Left forelimb (tissue), 1 donor: Measurements from ENCODE around the gene CHAF1A.

Experiments used
- DNase-seq: peaks from one replicate; pipeline ENCODE4 v3.0.0-alpha.2; 2018; ENCODE audit warnings: low spot score

CHAF1A gene

DNA sequence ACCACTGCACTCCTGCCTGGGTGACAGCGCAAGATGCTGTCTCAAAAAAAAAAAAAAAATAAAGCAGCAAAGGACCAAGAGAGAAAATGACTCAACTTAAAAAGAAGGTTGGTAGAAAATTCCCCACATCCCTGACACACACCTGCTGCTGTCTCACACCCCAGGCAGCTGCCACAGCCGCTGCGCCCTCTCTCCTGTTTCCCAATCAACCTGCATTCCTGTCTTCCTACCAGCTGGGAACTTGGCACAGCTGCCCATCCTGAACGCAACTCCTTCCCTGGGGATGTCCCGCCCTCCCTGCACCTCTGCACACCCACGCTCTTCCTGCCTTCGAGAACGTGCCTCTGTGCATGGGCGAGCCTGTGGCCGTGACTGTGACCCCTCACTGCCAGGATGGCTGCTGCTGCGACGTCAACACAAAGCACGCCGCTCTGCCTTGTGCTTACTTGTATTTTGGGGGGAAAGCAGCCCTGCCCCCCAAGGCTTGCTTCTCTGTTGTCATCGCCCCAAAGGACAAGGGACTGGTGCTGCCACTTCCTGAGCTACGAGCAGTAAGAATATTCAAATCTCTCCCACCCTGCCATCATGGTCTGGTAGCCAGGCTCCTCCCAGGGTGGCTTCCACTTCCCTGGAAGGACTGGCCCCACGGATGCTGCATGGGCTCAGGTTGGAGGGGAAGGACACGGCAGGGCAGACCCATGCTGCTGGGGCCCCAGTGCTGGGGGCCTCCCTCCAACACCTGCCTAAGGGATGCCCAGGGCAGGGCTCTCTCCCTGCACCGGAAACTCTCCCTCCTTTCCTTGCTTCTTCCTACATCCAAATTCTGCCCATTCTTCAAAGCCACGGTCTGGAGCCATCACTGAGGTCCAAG, 22.8 kb upstream of the CHAF1A start:
- DNase-seq: no peak

DNA sequence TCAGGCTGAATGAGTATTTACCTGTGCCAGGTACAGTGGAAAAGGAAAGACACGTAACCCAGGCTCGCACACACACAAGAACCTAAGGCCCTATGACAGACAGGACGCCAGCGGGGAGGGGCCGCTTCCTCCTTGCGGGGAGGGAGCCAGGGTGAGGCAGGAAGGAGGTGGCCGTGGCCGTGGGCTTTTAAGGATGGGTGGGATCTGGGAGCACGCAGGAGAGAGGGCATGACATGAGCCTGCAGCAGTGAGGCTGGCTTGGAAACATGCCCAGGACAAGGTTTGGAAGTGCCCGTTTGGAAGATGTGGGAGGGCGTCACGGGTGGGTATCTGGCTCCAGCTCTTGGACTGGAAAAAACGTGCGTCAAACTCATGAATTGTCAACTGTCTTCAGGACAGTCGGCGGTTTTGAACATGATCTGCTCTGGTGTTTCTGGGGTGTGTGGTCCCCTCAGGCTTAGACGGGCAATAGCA, 22.1 kb upstream of the CHAF1A start:
- no peak for DNase-seq

DNA sequence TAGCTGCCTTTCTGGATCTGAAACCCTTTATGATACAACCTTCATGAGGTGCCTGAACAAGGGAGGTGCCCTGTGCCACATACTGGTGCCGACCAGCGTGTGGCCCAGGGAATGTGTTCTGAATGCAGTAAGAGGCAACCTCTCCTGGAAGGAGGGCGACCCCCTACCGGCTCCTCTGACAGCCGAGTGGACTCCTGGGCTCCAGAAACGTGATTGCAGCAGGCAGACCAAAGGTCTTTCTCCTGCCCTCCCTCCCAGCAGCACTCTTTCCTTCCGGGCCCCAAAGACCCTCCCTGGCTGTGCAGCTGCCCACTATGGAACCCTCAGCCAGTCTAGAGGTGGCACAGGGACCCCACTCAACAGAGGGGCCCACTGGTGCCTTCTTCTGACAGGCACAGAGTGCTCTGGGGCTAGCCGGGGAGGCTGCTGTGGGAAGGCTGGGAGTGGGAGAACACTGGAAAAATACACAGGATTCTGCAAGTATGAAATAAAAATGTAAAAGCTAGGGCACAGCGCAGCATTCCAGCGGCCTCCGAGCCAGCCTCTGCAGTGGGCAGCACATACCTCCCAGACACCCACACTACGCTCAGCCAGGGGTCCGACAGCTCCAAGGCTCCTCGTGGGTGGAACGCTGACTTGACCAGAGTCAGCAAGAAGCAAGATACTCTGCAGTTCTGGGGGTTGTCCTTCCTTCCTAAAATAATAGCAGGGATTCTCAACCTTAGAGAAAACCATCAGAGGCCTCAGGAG, 17.0 kb upstream of the CHAF1A start:
- DNase-seq: peak; percentile 56

DNA sequence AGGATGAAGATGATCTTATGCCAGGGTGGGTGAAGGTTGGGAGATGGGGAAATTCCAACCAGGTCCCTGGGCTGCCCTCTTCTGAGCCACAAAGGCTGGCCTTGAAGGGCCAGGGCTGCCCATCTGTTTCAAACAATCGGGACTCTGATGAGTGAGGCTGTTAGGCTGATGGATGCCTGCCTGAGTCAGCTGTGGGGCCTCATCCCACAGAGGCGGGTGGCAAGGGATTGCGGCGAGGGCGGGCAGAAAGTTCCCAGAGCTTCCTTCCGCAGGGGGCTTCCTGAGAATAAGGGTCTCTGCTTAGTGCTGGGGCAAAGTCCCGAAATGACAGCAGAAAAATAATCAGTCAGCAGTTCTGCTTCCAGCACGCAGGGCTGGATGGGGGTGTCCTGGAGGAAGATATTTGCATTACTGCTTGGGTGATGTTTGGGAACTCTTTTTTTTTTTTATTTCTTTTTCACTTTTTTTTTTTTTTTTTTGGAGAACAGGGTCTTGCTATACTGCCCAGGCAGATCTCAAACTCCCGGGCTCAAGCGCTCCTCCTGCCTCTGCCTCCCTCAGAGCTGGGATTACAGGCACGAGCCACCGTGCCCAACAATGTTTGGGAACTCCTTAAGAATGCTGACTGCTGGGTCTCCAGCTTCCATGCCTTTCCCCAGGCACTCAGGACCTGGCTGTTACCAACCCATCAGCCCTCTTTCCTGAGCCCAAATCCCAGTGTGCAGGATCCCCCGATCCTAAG, 16.2 kb upstream of the CHAF1A start:
- DNase-seq: peak; percentile 57

DNA sequence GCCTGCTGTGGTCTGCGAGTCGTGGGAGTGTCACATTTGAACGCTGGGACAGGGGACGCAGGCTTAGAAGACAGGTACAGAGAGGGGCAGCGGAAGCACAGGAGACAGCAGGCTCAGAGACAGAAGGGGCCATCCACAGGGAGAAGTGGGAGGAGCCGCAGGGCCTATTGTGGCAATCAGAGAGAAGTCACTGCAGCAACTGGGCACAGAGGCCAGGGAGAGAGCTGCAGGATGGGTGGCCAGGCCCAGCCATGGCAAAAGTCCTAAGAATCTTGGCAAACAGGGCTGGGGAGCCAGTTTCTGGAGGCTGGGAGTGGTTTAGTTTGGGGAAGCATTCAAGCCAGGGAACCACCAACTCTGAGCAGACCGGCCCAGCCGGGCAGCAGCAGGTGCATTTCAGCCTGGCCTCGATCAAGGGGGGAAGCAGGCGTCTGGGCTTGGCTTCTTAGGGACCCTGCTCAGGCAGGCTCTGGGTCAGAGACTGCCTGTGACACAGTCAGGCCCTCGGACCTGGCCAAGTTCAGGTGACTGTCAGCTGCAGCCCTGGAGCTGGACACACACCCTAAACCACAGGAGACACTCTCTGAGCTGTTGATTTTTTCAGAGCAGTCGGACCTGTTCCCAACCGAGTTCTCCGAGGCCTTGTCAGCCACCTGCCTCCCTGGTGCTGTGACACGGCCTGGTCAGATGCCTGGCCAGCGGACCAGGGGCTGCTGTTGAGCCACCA, 13.9 kb upstream of the CHAF1A start:
- peak; percentile 64 for DNase-seq

DNA sequence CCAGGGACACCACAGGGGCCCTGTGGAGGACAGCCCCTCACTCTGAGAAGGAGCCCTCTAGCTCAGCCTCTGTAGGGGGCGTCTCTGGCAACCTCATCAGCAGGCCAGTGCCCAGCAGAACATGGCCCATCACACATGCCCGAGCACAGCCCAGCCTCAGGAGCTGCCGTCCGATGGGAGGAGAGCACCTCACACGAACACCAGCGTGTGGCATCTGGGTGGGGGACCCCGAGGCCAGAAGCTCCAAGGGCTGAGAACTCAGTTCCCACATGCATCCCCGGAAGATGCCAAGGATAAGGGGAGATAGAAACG, 13.4 kb upstream of the CHAF1A start:
- no peak for DNase-seq

DNA sequence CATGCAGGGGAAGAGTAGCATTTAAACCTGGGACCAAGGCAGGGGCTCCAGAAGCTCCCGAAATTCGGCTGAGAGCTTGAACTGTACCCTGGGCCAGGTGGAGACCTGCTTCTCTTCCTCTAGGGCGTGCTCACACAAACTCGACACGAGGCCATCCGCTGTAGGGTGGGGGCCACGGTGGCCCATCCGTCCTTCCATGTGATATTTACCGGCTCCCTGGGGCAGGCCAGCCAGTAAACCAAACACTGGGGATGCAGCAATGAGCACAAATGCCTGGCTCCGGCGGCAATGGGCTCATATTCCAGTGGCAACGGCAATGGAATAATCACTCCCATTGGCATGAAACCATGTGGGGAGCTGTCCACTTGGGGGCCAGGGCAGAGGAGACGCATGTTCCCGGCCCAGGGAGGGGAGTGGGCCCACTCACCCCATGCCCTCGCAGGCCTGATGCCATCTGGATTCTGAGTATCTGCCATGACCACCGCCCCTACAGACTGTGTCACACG, 12.9 kb upstream of the CHAF1A start:
- no peak for DNase-seq

DNA sequence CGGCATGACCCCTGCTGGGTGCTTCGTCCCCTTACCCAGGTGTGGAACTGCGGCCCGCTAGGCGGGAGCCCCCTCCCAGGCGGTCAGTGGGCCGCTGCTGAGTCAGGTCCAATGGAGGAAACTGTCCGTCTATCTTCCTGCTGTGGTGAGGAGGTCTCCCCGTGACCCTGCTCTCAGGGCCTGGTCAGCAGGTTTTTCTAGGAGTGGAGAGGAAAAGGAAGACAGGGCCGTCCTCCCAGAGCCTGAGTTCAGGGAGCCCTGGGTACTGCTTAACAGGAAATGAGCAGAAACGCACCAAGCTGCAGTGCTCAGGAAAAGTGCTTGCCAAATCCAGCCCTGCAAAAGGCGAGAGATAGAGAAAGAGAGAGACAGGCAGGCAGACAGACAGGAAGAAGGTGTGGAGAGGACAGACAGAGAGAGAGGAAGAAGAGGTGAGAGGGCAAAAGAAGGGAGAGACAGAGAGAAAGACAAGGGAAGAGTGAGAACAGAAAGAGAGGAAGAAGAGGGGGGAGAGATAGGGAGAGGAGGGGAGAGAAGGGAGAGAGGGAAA, 12.3 kb upstream of the CHAF1A start:
- no peak for DNase-seq

DNA sequence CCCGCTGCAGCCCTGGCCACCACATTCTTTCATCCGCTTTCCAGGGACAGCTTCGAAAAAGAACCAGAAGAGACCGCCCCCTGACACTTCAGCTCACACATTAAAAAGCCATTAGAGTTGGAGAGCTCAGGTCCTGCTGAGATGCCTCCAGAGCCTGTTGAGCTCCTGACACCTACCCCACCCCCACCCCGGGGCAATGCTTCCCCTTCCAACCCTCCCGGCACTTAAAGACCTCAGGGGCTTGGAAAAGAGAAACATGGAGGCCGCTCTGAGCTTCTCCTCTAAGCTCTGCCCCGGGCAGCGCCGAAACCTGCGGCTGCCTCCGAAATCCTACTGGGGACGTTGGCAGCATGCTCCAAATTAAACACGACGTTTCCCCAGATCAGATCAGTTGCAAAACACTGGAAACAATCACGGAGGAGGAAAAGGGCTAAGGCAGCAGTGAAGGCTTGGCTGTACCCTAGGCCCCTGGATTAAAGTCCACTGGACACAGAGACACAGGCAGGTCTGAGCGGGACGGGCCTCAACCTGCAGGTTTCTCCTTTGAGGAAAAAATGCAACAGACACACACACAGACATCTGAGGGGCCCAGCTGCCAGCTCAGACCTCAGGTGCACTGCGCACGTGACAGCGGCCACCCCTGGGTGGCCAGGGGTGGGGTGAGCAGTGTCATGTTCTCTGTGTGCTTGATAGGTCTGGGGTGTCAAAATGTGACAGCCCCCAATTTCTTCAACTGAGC, 11.7 kb upstream of the CHAF1A start:
- DNase-seq: no peak

DNA sequence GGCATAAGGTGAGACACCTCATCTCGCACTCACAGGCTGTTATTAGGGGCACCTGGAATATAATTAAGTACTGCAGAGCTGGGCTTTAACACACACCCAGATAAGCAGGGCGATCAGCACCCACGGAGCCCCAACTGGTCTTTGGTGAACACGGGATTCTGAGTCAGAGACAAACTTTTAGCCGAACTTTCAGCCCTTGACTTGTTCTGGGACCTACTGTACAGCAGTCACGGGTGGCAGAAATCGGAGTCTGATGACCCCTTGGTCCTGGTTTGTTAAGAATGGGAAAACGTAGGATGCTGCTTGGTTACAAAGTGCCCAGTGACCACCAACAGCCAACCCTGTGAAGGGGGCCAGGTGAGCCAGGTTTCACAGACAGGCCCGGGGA, 11.1 kb upstream of the CHAF1A start:
- DNase-seq: no peak

DNA sequence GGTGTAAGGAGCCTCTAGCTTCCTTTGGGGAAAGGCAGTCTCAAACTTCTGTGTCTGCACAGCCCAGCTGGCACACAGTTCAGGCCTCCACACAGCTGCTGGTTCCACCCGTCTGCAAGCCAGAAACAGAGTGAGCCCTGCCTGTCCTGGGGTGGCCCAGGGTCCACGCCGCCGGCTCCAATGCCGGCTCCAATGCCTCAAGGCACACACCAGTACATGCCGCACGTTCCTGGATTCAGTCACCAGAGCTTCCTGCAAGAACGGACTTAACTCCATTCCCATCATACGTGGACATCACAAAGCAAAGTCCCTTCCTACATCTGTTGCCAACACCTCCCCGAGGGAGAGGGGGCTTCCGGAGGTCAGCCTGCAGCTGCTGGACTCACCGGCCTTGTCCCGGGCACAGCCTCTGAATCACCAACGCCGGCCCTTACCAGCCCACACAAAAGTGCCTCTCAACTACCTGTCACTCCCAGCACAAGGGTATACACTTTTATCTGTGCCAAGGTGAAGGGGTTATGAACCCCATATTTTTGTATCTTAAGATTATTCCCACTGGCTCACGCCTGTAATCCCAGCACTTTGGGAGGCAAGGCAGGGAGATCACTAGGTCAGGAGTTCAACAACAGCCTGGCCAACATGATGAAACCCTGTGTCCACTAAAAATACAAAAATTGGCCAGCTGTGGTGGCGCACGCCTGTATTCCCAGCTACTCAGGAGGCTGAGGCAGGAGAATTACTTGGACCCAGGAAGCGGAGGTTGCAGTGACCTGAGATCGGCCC, 10.5 kb upstream of the CHAF1A start:
- no peak for DNase-seq

DNA sequence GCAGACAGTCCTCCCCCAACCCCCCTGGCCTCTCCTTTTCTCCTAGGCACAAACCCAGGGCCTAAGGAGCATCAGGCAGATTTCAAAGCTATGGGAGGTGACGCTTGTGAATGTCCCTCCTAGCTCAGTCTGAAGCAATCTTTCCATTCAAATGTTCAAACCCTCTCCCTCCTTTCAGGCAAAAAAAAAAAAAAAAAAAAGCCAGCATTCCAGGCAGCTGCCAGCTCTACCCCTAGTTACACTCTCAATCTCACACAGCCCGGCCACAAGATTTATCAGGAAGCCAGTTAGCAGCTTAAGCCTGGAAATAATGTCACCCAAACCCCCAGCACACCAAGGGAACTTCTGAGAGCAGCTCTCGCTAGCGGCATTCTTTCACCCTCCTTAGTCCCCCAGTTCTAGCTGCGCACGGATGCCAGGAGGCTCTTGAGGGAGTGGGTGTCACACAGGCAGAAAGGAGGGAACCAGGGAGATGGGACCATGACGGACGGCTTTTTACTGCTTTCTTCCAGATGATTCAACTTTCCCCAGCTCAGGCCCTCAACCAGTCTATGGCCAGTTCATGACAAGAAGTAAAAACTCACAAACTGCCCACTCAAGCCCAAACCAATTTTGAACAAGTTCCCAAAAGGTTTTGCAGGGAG, 8.4 kb upstream of the CHAF1A start:
- DNase-seq: no peak

DNA sequence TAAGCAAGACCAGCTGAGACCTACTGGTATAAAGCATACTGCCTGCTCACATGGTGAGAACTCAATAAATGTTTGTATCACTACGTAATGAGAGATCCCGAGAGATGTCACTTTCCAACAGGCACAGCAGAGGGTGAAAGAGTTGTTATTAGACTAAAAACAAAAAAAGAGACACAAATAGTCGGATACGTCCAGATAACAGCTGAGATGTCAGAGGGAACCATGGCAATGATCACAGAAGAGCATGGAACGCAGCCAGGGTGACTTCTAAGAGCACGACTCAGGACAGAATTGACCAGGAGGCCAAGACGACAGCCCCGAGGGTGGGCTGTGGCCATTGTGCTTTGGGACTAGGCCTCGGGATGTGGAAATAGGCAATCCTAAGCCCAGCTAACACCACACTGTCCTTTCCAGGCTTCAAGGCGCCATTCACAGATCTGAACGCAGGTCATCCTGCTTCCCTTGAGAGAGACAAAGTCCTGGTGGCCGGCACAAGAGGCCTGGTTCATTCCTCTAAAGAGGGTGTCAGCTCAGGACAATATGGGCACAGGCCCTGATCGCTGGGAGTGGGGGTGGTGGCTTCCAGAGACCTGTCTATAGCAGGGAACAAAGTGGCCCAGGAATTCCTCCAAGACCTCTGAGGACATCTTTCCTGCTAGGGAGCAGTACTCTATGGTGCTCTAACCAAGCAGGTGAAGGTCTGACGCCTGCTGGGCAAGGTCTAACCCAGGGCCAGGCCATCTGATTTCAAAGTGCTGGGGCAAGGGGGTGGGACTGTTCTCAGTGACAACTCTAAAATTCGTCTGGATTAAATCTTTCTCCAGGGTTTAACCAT, 5.3 kb upstream of the CHAF1A start:
- DNase-seq: no peak

DNA sequence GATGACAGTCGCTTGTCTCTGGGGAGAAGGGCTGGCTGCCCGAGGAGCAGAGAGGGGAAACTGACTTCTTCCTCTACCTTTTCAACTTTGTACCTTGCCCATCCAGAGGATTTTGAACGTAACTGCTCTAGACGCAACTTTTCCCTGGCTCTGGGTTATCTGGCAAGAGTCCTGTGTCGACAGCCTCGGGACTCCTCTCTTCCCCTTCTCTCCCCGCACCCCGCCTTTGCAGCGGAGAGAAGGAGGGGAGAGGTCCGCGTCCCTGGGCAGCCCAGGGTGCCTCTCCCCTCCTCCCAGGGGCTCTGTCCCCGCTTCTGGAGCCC, 2.7 kb upstream of the CHAF1A start:
- no peak for DNase-seq

DNA sequence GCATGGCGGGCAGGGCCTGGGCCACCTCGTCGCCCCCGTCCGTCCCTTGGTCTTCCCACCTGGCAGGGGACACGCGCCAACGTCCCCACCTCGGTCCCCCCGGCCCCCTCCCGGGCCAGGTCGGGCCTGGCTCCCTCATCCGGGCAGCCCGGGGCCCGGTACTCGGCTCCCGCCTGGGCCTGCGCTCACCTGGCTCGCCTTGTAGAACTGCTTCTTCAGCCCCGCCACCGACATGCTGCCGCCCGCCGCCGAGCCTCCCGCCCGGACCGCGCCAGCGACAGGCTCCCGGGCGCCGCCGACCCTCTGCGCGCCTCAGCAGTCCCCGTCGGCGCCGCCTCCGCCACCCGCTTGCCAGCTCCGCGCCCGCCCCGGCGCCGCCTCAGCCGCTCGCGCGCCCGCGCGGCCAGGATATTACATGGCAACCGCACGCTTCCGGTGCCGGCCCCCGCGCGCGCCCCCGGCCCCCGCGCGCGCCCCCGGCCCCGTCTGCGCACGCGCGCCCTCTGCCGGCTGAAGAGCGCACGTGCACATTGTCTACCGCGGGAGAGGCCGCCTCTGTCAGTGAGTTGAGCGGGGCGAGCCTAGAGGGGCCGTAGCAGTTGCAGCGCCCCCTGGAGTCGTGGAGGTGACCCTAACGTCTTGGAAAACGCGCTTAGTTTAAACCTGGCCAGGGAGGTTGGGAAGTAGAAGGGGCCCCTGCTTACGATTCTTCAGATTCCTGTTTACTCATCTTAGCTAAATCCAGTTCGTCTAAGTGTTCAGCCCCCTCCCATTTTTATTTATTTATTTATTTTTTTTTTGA, 2.1 kb upstream of the CHAF1A start, which contains the start of gene SH3GL1:
SH3GL1 (minus strand) TSS at position 413 of the 802 bp plus-strand sequence; CDS start at position 234, 179 bp downstream.
- DNase-seq: peak; percentile 95

DNA sequence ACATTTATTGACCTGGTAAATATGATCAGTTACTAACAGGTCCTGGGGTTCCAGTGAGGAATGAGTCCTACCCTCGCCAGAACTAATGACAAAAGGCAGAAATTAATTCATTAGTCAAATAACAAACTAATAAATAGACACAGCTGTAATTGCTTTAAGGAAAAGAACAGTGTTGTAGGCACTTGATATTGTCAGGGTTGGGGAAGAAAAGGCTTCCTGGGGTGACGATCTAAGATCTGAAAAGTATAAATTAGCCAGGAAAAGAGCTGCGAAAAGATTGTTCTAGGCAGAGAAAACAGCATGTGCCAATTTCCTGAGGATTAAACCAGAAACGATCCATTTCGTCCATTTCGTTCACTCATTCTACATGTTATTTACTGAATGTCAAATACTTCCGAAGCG, 670 bp upstream of the CHAF1A start:
- no peak for DNase-seq

DNA sequence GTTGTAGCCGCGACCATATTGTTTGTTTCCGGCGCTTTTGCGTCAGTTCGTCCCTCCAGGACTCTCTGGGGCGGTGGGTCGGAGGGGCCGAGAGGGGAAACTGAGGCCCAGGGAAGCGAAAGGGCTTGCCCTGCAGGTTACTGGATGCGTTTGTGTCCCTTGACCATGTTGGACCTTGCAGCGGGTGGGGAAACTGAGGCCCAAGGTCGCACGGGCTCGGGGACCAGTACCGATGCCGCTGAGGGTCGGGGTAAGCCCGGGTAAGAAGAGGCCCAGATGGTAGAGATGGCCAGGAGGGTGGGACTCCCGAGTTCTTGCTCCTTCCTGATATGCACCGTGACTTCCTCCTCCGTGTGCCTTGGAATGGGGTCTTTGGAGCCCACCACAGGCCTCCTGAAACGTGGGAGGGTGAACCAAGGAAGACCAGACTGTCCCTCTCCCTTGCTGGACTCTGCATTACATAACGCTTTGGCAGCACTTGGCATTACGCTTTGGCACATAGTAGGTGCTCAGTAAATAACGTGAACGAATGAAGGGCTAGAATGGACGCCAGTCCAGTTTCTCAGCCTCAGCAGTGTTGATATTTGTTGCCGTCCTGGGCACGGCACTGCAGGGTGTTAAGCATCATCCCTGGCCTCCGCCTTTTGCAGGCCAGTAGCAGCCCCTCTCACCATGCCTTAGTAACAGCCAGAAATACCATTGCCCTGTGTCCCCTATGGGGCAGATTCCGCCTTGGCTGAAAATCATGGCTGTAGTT, 743 bp downstream of the CHAF1A start:
- no peak for DNase-seq
